ENCODE measurements around the gene LINC00305. TPM values are rescaled to one million over a fixed set of nuclear protein-coding genes. Genes with fewer than 3 reads are reported as not detected.

LINC00305 gene
- total RNA-seq, 1 donor from 2014 or later = not detected

DNA sequence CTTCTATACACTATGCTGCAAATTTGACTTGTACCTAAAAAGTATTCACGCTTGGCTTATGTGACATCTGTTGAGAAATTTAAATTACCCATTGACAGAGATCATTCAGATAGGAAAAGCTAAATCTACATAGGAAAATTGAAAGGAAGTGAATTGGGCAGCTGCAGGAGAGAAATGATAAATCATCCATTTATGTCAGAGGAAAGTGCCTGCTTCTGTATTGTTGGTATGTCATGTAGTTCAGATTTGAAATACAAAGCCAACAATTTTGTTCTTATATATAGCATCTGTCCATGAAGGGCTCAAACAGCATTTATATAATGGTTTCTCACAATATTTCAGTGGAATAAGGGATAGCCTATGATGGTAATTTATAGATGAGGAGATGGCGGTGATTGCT is 17.6 kb downstream of the LINC00305 start:
- no peak overlapping the region for H3K4me3 ChIP-seq (ENCODE audit: low read depth, low read length)
- no peaks in the 10 kb centered on the region for H3K27me3 ChIP-seq (ENCODE audit: control insufficient read depth, insufficient read depth, low read length)
- TF ChIP-seq, protein P1, sequence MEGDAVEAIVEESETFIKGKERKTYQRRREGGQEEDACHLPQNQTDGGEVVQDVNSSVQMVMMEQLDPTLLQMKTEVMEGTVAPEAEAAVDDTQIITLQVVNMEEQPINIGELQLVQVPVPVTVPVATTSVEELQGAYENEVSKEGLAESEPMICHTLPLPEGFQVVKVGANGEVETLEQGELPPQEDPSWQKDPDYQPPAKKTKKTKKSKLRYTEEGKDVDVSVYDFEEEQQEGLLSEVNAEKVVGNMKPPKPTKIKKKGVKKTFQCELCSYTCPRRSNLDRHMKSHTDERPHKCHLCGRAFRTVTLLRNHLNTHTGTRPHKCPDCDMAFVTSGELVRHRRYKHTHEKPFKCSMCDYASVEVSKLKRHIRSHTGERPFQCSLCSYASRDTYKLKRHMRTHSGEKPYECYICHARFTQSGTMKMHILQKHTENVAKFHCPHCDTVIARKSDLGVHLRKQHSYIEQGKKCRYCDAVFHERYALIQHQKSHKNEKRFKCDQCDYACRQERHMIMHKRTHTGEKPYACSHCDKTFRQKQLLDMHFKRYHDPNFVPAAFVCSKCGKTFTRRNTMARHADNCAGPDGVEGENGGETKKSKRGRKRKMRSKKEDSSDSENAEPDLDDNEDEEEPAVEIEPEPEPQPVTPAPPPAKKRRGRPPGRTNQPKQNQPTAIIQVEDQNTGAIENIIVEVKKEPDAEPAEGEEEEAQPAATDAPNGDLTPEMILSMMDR (IDR thresholded peaks at IDR 0.05; ENCODE audit: insufficient read depth, low read length, poor library complexity, severe bottlenecking) = no peak
- no peak for DNase-seq (ENCODE audit: low read depth)
- H3K36me3 ChIP-seq (ENCODE audit: control insufficient read depth, insufficient read depth, low read length) = no peaks in the 10 kb centered on the region

GRCh38 chr18:64127172-64127571 is 21.7 kb downstream of the LINC00305 start:
- TF ChIP-seq, protein P1 (IDR thresholded peaks at IDR 0.05; ENCODE audit: insufficient read depth, low read length, poor library complexity, severe bottlenecking) = no peak
- H3K36me3 ChIP-seq (ENCODE audit: control insufficient read depth, insufficient read depth, low read length) = no peaks in the 10 kb centered on the region
- no peaks in the 10 kb centered on the region for H3K27me3 ChIP-seq (ENCODE audit: control insufficient read depth, insufficient read depth, low read length)
- no peak overlapping the region for H3K4me3 ChIP-seq (ENCODE audit: low read depth, low read length)
- DNase-seq (ENCODE audit: low read depth) = no peak

GRCh38 chr18:64119916-64120315 is 29.0 kb downstream of the LINC00305 start:
- H3K27me3 ChIP-seq (ENCODE audit: control insufficient read depth, insufficient read depth, low read length) = no peaks in the 10 kb centered on the region
- H3K4me3 ChIP-seq (ENCODE audit: low read depth, low read length) = no peak overlapping the region
- no peak for DNase-seq (ENCODE audit: low read depth)
- TF ChIP-seq, protein P1 (IDR thresholded peaks at IDR 0.05; ENCODE audit: insufficient read depth, low read length, poor library complexity, severe bottlenecking) = peak; percentile 22
- no peaks in the 10 kb centered on the region for H3K36me3 ChIP-seq (ENCODE audit: control insufficient read depth, insufficient read depth, low read length)

DNA sequence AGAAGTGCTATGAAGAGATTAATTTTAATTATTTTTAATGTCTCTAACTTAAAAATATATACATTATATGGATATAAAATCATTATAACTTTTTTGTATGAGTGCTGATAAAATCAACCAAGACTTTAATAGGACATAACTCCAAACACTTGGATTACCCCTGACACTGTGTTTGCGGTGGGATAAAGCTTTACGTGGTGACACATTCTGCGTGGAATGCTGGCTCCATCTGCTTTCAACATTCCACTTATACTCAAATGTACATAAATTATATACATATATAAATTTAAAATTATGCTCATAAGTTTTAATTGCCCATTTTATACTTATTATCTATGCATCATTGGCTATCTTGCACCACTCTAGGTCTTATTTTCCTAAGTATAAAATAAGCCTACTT is 30.5 kb downstream of the LINC00305 start:
- H3K36me3 ChIP-seq (ENCODE audit: control insufficient read depth, insufficient read depth, low read length) = no peaks in the 10 kb centered on the region
- TF ChIP-seq, protein P1 (IDR thresholded peaks at IDR 0.05; ENCODE audit: insufficient read depth, low read length, poor library complexity, severe bottlenecking) = no peak
- no peak overlapping the region for H3K4me3 ChIP-seq (ENCODE audit: low read depth, low read length)
- no peaks in the 10 kb centered on the region for H3K27me3 ChIP-seq (ENCODE audit: control insufficient read depth, insufficient read depth, low read length)
- DNase-seq (ENCODE audit: low read depth) = no peak

DNA sequence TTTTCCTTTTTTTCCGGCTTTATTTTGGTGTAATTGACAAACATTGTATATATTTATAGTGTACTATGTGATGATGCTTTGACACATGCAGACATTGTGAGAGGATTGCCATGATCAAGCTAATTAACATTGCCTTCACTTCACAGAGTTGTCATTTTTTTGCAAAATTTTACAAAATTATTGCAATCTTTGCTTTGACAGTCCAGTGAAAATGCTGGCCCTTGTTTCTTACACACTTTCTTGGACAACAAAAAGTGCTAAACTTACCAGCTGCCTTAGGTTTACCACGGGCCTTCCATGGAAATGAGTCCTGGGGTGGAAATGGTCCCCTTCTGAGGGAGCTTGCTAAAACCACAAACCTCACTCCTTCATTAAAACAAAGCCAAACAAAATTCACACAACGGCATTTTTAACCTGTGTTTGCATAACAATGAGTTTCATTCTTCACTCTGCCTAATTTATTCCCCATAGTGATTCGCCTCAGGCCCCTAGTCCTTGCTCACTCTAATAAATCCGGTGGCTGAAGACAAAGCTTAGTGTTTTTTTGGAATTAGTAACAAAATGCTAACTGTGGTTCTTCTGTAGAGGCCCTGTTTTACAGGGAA is 32.2 kb downstream of the LINC00305 start:
- Histone ChIP-seq H3K4me3 (ENCODE audit: low read depth, low read length) (no peak overlapping the region), H3K36me3 (ENCODE audit: control insufficient read depth, insufficient read depth, low read length) (no peaks in the 10 kb centered on the region), H3K27me3 (ENCODE audit: control insufficient read depth, insufficient read depth, low read length) (no peaks in the 10 kb centered on the region)
- TF ChIP-seq, protein P1 (IDR thresholded peaks at IDR 0.05; ENCODE audit: insufficient read depth, low read length, poor library complexity, severe bottlenecking) = no peak
- no peak for DNase-seq (ENCODE audit: low read depth)

DNA sequence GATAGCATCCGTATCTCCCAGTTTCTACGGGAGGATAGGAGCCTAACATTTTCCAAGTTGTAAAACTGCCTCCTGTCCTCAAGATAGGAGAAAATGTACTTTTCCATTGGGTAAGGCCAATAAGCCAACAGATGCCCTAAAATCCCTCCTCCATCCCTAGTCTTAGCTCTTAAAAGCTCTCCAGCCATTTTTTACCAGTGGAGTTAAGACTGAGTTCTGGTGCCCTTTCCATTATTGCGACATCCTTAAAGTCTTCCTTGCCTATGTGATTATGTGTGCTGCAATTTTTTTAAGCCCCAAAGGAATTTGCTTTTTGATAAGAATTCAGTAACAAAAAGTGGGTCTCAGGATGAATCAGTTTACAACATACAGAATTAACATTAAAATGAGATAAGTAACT is 33.0 kb downstream of the LINC00305 start:
- DNase-seq (ENCODE audit: low read depth) = no peak
- Histone ChIP-seq H3K36me3 (ENCODE audit: control insufficient read depth, insufficient read depth, low read length) (no peaks in the 10 kb centered on the region), H3K27me3 (ENCODE audit: control insufficient read depth, insufficient read depth, low read length) (no peaks in the 10 kb centered on the region), H3K4me3 (ENCODE audit: low read depth, low read length) (no peak overlapping the region)
- TF ChIP-seq, protein P1 (IDR thresholded peaks at IDR 0.05; ENCODE audit: insufficient read depth, low read length, poor library complexity, severe bottlenecking) = no peak

All from kidney epithelial cell (primary cell).